HG02884 (cell line): ENCODE measurements around the gene OCIAD1.
"Not testable (repeated sequence)": the region's sequence is repeated elsewhere in the genome, so short reads cannot be mapped to it uniquely, and the experiment has no call there.

Experiments used
- ATAC-seq: cut with Tn5 transposase; IDR thresholded peaks from one replicate; pipeline ENCODE4 v1.9.1; 2021; ENCODE audit warnings: mild to moderate bottlenecking, moderate library complexity; ENCODE audit not compliant: unreplicated experiment

Gene OCIAD1

GRCh38 chr4:48816297-48816696, 14.6 kb upstream of the OCIAD1 start:
- ATAC-seq: not testable (repeated sequence)

- ATAC-seq: no peak
Observed at GRCh38 chr4:48816971-48817370, 13.9 kb upstream of the OCIAD1 start.

- not testable (repeated sequence) for ATAC-seq
Observed at GRCh38 chr4:48821431-48821830, 9.5 kb upstream of the OCIAD1 start.

- ATAC-seq: no peak
Observed at GRCh38 chr4:48827622-48828021, 3.3 kb upstream of the OCIAD1 start.

GRCh38 chr4:48831532-48832030, 693 bp downstream of the OCIAD1 start:
- ATAC-seq: no peak

- ATAC-seq: no peak
Observed at GRCh38 chr4:48832571-48832970, 1.7 kb downstream of the OCIAD1 start.

GRCh38 chr4:48836658-48837057, 5.8 kb downstream of the OCIAD1 start:
- ATAC-seq: no peak

- ATAC-seq: no peak
Observed at GRCh38 chr4:48841045-48841827, 10.3 kb downstream of the OCIAD1 start.

- no peak for ATAC-seq
Observed at GRCh38 chr4:48844843-48845242, 14.0 kb downstream of the OCIAD1 start.

- ATAC-seq: not testable (repeated sequence)
Observed at GRCh38 chr4:48848799-48849198, 17.9 kb downstream of the OCIAD1 start.

- no peak for ATAC-seq
Observed at GRCh38 chr4:48851651-48852050, 20.8 kb downstream of the OCIAD1 start.

- ATAC-seq: no peak
Observed at GRCh38 chr4:48853604-48854394, 22.9 kb downstream of the OCIAD1 start.

- no peak for ATAC-seq
Observed at GRCh38 chr4:48854395-48854683, 23.5 kb downstream of the OCIAD1 start.

- ATAC-seq: no peak
Observed at GRCh38 chr4:48854982-48855381, 24.1 kb downstream of the OCIAD1 start.

- no peak for ATAC-seq
Observed at GRCh38 chr4:48858130-48858529, 27.2 kb downstream of the OCIAD1 start.

- ATAC-seq: no peak
Observed at GRCh38 chr4:48862038-48862437, 31.1 kb downstream of the OCIAD1 start.

GRCh38 chr4:48862661-48863060, 31.8 kb downstream of the OCIAD1 start:
- no peak for ATAC-seq

GRCh38 chr4:48863728-48864127, 32.8 kb downstream of the OCIAD1 start:
- ATAC-seq: no peak

- not testable (repeated sequence) for ATAC-seq
Observed at GRCh38 chr4:48864696-48865095, 33.8 kb downstream of the OCIAD1 start.

GRCh38 chr4:48877827-48878535, 47.1 kb downstream of the OCIAD1 start:
- ATAC-seq: no peak
